ENCODE results near the gene NDST3. TPM values are rescaled to one million over a fixed set of nuclear protein-coding genes. Genes with fewer than 3 reads are reported as not detected.

Gene NDST3
- not detected in 2 replicates for total RNA-seq

DNA sequence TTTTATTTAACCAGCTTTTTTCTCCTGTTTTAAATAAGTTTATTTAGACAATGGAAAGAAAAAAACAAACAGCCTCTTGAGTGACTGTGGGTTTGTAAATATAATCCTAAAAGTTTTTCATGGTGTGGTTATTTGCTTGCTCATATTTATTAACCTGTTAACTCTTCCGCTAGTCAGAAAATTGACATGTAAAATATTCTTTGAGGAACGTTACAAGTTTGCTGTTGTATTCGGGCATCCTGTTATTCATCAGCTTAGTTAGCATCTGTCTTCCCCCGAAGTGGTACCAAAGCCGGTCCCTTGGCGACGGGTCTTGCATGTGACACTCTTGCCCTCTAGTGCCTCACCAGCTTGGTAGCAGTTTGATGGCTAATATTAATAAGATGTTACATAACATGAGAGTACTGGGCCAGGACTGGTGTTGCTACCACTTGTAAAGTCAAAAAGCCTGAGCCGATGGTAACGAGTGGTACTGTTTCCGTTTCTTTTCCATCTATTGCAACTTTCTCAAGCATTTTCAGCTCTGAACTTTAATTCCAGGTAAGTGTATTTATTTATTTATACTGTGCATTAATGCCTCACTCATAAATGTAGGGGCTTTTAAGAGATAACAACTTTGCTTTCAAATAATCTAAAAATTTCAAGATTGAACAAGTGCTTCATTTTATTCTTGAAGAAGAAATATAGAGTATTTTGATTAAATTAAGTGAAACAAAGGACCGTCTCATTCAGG, at the start of gene NDST3:
NDST3 (plus strand) TSS at position 434 of the 733 bp plus-strand sequence. CDS start 19,425 bp downstream, outside the sequence.

All from aortic smooth muscle cell (primary cell).